ENCODE results near the gene NPHS1.
"Not testable (repeated sequence)": the region's sequence is repeated elsewhere in the genome, so short reads cannot be mapped to it uniquely, and the experiment has no call there.

NPHS1 gene

GRCh38 chr19:35879068-35879467 lies 26.8 kb upstream of the NPHS1 start:
- no peak for DNase-seq

GRCh38 chr19:35874392-35874930 lies 22.2 kb upstream of the NPHS1 start:
- DNase-seq = no peak

GRCh38 chr19:35872180-35872579 lies 19.9 kb upstream of the NPHS1 start:
- DNase-seq = no peak

- no peak for DNase-seq
These were observed 19.3 kb upstream of the NPHS1 start for GRCh38 chr19:35871611-35872010.

- DNase-seq = no peak
These were observed 18.5 kb upstream of the NPHS1 start for GRCh38 chr19:35870798-35871197.

- not testable (repeated sequence) for DNase-seq
These were observed 17.9 kb upstream of the NPHS1 start for GRCh38 chr19:35870124-35870736.

GRCh38 chr19:35869327-35870123 lies 17.2 kb upstream of the NPHS1 start:
- DNase-seq = peak; percentile 84

GRCh38 chr19:35868823-35869326 lies 16.6 kb upstream of the NPHS1 start:
- DNase-seq = no peak

GRCh38 chr19:35868172-35868822 lies 16.0 kb upstream of the NPHS1 start, which contains the start of gene APLP1:
Gene APLP1, plus strand, starts transcription at chr19:35868574. Its CDS starts 63 bp downstream, at chr19:35868637.
- DNase-seq = peak; percentile 80

GRCh38 chr19:35863018-35863417 lies 10.7 kb upstream of the NPHS1 start:
- no peak for DNase-seq

GRCh38 chr19:35862528-35862927 lies 10.2 kb upstream of the NPHS1 start:
- DNase-seq = no peak

- DNase-seq = no peak
These were observed 9.4 kb upstream of the NPHS1 start for GRCh38 chr19:35861640-35862160.

GRCh38 chr19:35860818-35861639 lies 8.7 kb upstream of the NPHS1 start:
- DNase-seq = no peak

- no peak for DNase-seq
These were observed 8.1 kb upstream of the NPHS1 start for GRCh38 chr19:35860436-35860817.

- DNase-seq = no peak
These were observed 7.1 kb upstream of the NPHS1 start for GRCh38 chr19:35859414-35859813.

GRCh38 chr19:35858311-35858710 lies 6.0 kb upstream of the NPHS1 start:
- no peak for DNase-seq

GRCh38 chr19:35856546-35857149 lies 4.3 kb upstream of the NPHS1 start, which contains the start of gene KIRREL2:
Gene KIRREL2, plus strand, starts transcription at chr19:35856911. Its CDS starts 209 bp downstream, at chr19:35857120.
- DNase-seq = peak; percentile 35

- no peak for DNase-seq
These were observed 893 bp upstream of the NPHS1 start for GRCh38 chr19:35853038-35853756.

- no peak for DNase-seq
These were observed 883 bp downstream of the NPHS1 start for GRCh38 chr19:35851213-35852028.

GRCh38 chr19:35848919-35849505 lies 3.3 kb downstream of the NPHS1 start:
- no peak for DNase-seq
